ENCODE data around the gene MLLT11. TPM values are rescaled to one million over a fixed set of nuclear protein-coding genes. Genes with fewer than 3 reads are reported as not detected.
A peak's percentile ranks its signal among the peaks of the same experiment; 100 is the strongest.

MLLT11 gene
- total RNA-seq, 1 experiment from 2014 or later = 1.5 TPM

GRCh38 chr1:151050051-151050688, 10.0 kb upstream of the MLLT11 start:
- no peak for TF ChIP-seq CTCF (IDR thresholded peaks at IDR 0.05; ENCODE audit: unreplicated experiment)
- Mint-ChIP-seq H3K9me3 (ENCODE audit: low read depth, unreplicated experiment) (no peaks in the 10 kb centered on the region), H3K4me3 (ENCODE audit: low read depth, unreplicated experiment) (no peak overlapping the region), H3K27ac (ENCODE audit: unreplicated experiment) (no peak overlapping the region), H3K36me3 (ENCODE audit: insufficient read depth, unreplicated experiment) (peaks cover 72% of the 10 kb centered on the region), H3K4me1 (ENCODE audit: low read depth, unreplicated experiment) (peaks cover 8% of the 10 kb centered on the region), H3K27me3 (ENCODE audit: unreplicated experiment) (no peaks in the 10 kb centered on the region)
- intact Hi-C loops (cut with micrococcal nuclease; ENCODE audit: unreplicated experiment) = no loop called here
- no peak for DNase-seq
- CTCF ChIA-PET = interaction anchor here (0.5 kb wide), 1 partner anchor 17 kb away, joined by 4 read pairs; no protein-coding TSS in a partner anchor
- no TSS peak for BruUV-seq (replicated peaks)

GRCh38 chr1:151051356-151052009, 8.7 kb upstream of the MLLT11 start:
- Mint-ChIP-seq H3K4me1 (ENCODE audit: low read depth, unreplicated experiment) (peaks cover 21% of the 10 kb centered on the region), H3K4me3 (ENCODE audit: low read depth, unreplicated experiment) (no peak overlapping the region), H3K9me3 (ENCODE audit: low read depth, unreplicated experiment) (no peaks in the 10 kb centered on the region), H3K36me3 (ENCODE audit: insufficient read depth, unreplicated experiment) (peaks cover 80% of the 10 kb centered on the region), H3K27ac (ENCODE audit: unreplicated experiment) (no peak overlapping the region), H3K27me3 (ENCODE audit: unreplicated experiment) (no peaks in the 10 kb centered on the region)
- no TSS peak for BruUV-seq (replicated peaks)
- no peak for TF ChIP-seq CTCF (IDR thresholded peaks at IDR 0.05; ENCODE audit: unreplicated experiment)
- intact Hi-C loops (cut with micrococcal nuclease; ENCODE audit: unreplicated experiment) = no loop called here
- CTCF ChIA-PET = no interaction called here
- DNase-seq = no peak

GRCh38 chr1:151054971-151055547, 5.1 kb upstream of the MLLT11 start:
- BruUV-seq (replicated peaks) = no TSS peak
- Mint-ChIP-seq H3K4me1 (ENCODE audit: low read depth, unreplicated experiment) (peaks cover 46% of the 10 kb centered on the region), H3K36me3 (ENCODE audit: insufficient read depth, unreplicated experiment) (peaks cover 91% of the 10 kb centered on the region), H3K27ac (ENCODE audit: unreplicated experiment) (peak overlapping the region; percentile 14), H3K27me3 (ENCODE audit: unreplicated experiment) (no peaks in the 10 kb centered on the region), H3K9me3 (ENCODE audit: low read depth, unreplicated experiment) (no peaks in the 10 kb centered on the region), H3K4me3 (ENCODE audit: low read depth, unreplicated experiment) (no peak overlapping the region)
- CTCF ChIA-PET = no interaction called here
- intact Hi-C loops (cut with micrococcal nuclease; ENCODE audit: unreplicated experiment) = no loop called here
- no peak for DNase-seq
- TF ChIP-seq CTCF (IDR thresholded peaks at IDR 0.05; ENCODE audit: unreplicated experiment) = no peak

GRCh38 chr1:151055581-151055980, 4.6 kb upstream of the MLLT11 start:
- Mint-ChIP-seq H3K4me1 (ENCODE audit: low read depth, unreplicated experiment) (peaks cover 52% of the 10 kb centered on the region), H3K4me3 (ENCODE audit: low read depth, unreplicated experiment) (peak overlapping the region; percentile 16)

More at GRCh38 chr1:151055581-151055980, 4.6 kb upstream of the MLLT11 start:
- Mint-ChIP-seq H3K9me3 (ENCODE audit: low read depth, unreplicated experiment) (no peaks in the 10 kb centered on the region), H3K36me3 (ENCODE audit: insufficient read depth, unreplicated experiment) (peaks cover 90% of the 10 kb centered on the region), H3K27ac (ENCODE audit: unreplicated experiment) (peak overlapping the region; percentile 15), H3K27me3 (ENCODE audit: unreplicated experiment) (no peaks in the 10 kb centered on the region)
- CTCF ChIA-PET = interaction anchor here (0.6 kb wide), 1 partner anchor 8 kb away, joined by 3 read pairs; the partner anchor contains the start of gene C1orf56
- intact Hi-C loops (cut with micrococcal nuclease; ENCODE audit: unreplicated experiment) = no loop called here
- TF ChIP-seq CTCF (IDR thresholded peaks at IDR 0.05; ENCODE audit: unreplicated experiment) = no peak
- no TSS peak for BruUV-seq (replicated peaks)
- DNase-seq = no peak
